ENCODE measurements around the gene ITK. TPM values are rescaled to one million over a fixed set of nuclear protein-coding genes. Genes with fewer than 3 reads are reported as not detected.

Gene ITK
- total and polyA plus RNA-seq, 12 donors = 0.22 to 2.7 (median 0.92) TPM; not detected in 1

GRCh38 chr5:157266286-157267007 lies 85.8 kb downstream of the ITK start:
- whole genome bisulfite sequencing, 4 donors = 3 to 17% (median 9%) methylated on average over 3 to 62 of the region's 62 CpGs

GRCh38 chr5:157267025-157267424 lies 86.4 kb downstream of the ITK start:
- Histone ChIP-seq H3K36me3 (replicated peaks in 1 of 2) (no peaks in the 10 kb centered on the region), H3K4me1 (replicated peaks in 1 of 2) (peaks cover 10 to 43% of the 10 kb centered on the region in 2 donors), H3K27me3 (no peaks in the 10 kb centered on the region), H3K4me3 (peak overlapping the region in 1 of 4 donors; percentile 94), H3K27ac (peak overlapping the region in 3 of 5 donors; percentile 10 to 70 (median 36)), H3K9me3 (replicated peaks in 1 of 3) (no peaks in the 10 kb centered on the region)
- TF ChIP-seq POLR2A (IDR thresholded peaks at IDR 0.05) = no peak
- TF ChIP-seq, protein P1, sequence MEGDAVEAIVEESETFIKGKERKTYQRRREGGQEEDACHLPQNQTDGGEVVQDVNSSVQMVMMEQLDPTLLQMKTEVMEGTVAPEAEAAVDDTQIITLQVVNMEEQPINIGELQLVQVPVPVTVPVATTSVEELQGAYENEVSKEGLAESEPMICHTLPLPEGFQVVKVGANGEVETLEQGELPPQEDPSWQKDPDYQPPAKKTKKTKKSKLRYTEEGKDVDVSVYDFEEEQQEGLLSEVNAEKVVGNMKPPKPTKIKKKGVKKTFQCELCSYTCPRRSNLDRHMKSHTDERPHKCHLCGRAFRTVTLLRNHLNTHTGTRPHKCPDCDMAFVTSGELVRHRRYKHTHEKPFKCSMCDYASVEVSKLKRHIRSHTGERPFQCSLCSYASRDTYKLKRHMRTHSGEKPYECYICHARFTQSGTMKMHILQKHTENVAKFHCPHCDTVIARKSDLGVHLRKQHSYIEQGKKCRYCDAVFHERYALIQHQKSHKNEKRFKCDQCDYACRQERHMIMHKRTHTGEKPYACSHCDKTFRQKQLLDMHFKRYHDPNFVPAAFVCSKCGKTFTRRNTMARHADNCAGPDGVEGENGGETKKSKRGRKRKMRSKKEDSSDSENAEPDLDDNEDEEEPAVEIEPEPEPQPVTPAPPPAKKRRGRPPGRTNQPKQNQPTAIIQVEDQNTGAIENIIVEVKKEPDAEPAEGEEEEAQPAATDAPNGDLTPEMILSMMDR (IDR thresholded peaks at IDR 0.05) = no peak
- DNase-seq = peak in 2 of 7 donors; percentile 31 to 54
- intact Hi-C loops (cut with DNase I) = no loop called here
- 36 to 54% (median 49%) methylated on average over 3 of the region's 3 CpGs for WGBS, 4 donors

More at GRCh38 chr5:157266286-157267007, 85.8 kb downstream of the ITK start:
- Histone ChIP-seq H3K36me3 (replicated peaks in 1 of 2) (no peaks in the 10 kb centered on the region), H3K27ac (peak overlapping the region in 4 of 5 donors; percentile 10 to 70 (median 32)), H3K27me3 (no peaks in the 10 kb centered on the region), H3K9me3 (replicated peaks in 1 of 3) (no peaks in the 10 kb centered on the region), H3K4me3 (peak overlapping the region in 2 of 4 donors; percentile 30 to 94), H3K4me1 (replicated peaks in 1 of 2) (peaks cover 10 to 43% of the 10 kb centered on the region in 2 donors)
- intact Hi-C loops (cut with DNase I) = no loop called here
- DNase-seq = peak in 1 of 7 donors; percentile 26
- no peak for TF ChIP-seq POLR2A (IDR thresholded peaks at IDR 0.05)
- TF ChIP-seq, protein P1 (IDR thresholded peaks at IDR 0.05) = no peak

DNA sequence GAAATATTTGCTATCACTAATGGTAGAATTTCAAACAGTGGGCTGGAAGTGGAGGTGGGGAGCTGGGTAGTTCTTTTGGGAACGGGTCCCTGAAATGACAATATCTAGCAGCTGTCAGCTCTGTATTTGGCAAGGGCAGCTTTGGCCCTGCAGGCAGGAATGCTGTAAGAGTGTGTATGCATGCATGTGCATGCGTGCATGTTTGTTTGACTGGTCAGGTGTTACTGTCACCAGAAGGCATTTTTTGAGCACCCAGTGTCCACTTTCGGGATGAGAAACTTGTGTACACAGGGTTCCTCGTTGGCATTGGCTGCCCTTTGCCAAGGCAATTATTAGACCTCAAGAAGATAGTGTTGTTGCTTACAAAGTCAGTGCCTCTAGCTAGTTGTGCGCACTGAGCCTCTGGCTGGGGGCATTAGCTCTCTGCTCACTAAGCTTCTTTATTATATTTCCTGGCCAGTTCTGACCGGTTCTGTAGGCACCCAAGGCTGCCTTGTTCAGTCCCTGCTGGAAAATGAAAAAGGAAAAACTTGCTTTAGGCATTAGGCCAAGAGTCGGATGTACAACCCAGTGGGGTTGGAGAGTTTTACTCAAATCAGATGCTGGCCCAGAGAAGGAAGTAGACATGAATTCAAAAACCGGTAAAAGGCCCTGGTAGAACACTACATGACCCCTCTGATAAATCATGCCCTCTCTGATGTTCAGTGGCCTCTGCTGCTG lies 87.3 kb downstream of the ITK start:
- intact Hi-C loops (cut with DNase I) = no loop called here
- WGBS, 4 donors = 56 to 67% (median 60%) methylated on average over 8 of the region's 8 CpGs
- H3K36me3 ChIP-seq (replicated peaks in 1 of 2) = no peaks in the 10 kb centered on the region
- TF ChIP-seq, protein P1 (IDR thresholded peaks at IDR 0.05) = peak in 1 of 6 experiments; percentile 7
- no peak for TF ChIP-seq POLR2A (IDR thresholded peaks at IDR 0.05)
- no peaks in the 10 kb centered on the region for H3K27me3 ChIP-seq
- no peak for DNase-seq
- H3K4me1 ChIP-seq (replicated peaks in 1 of 2) = peaks cover 10 to 43% of the 10 kb centered on the region in 2 donors
- H3K27ac ChIP-seq = peak overlapping the region in 2 of 5 donors; percentile 36 to 70
- H3K4me3 ChIP-seq = no peak overlapping the region
- H3K9me3 ChIP-seq (replicated peaks in 1 of 3) = no peaks in the 10 kb centered on the region

- no peak for TF ChIP-seq POLR2A (IDR thresholded peaks at IDR 0.05)
- TF ChIP-seq, protein P1 (IDR thresholded peaks at IDR 0.05) = no peak
- DNase-seq = peak in 4 of 7 donors; percentile 44 to 62 (median 57)
- 50 to 61% (median 53%) methylated on average over 6 of the region's 6 CpGs for WGBS, 4 donors
- Histone ChIP-seq H3K4me3 (no peak overlapping the region), H3K4me1 (replicated peaks in 1 of 2) (peaks cover 10 to 43% of the 10 kb centered on the region in 2 donors), H3K9me3 (replicated peaks in 1 of 3) (no peaks in the 10 kb centered on the region), H3K36me3 (replicated peaks in 1 of 2) (no peaks in the 10 kb centered on the region), H3K27ac (peak overlapping the region in 3 of 5 donors; percentile 14 to 70 (median 67)), H3K27me3 (no peaks in the 10 kb centered on the region)
- intact Hi-C loops (cut with DNase I) = no loop called here
These were observed 88.6 kb downstream of the ITK start for GRCh38 chr5:157269165-157269671.

Measured in adrenal gland (tissue), 12 donors.